ENCODE data around the gene PRKRA.

DNA sequence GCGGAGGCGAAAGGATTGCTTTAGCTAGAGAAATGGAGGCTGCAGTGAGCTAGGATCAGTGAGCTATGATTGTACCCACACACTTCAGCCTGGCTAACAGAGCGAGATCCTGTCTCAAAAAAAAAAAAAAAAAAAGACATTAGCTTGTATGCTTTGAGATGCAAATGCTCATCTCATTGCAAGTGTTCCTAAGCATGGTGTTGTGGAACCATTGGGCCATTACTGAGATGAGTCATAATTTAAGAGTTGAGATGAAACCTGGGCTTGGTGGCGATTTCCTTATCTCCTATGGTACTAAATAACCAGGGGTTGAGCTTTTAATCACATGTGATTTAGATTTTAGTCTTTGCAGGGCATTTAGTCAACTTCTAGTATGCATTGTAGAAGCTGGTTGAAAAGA lies 31.5 kb upstream of the PRKRA start:
- TF ChIP-seq CTCF (IDR thresholded peaks at IDR 0.05) (no peak), POLR2A (IDR thresholded peaks at IDR 0.05) (no peak)

All from testis (tissue), 2 donors.